Neural cell (in vitro differentiated cells): ENCODE results near the gene HLA-F. TPM values are rescaled to one million over a fixed set of nuclear protein-coding genes. Genes with fewer than 3 reads are reported as not detected.

Source experiments
- H2AFZ ChIP-seq: fragments of 200-600, 300-800 bp; sonication (generic), shearing (Covaris generic); 2 replicates; pipeline ENCODE4 v1.6.0; 2014; ENCODE audit warnings: low read depth, mild to moderate bottlenecking, antibody characterized with exemption, low read length, moderate library complexity
- H3F3A ChIP-seq: fragments of 200-600 bp; shearing (Covaris generic); 2 replicates; pipeline ENCODE4 v1.6.1; 2016; ENCODE audit warnings: mild to moderate bottlenecking, moderate library complexity, mixed read lengths, antibody characterized with exemption, low read length; ENCODE audit not compliant: insufficient read depth, poor library complexity, severe bottlenecking
- H3K27ac ChIP-seq: fragments of 200-600, 300-800 bp; sonication (generic), shearing (Covaris generic); 2 replicates; pipeline ENCODE4 v1.5.1; 2014; ENCODE audit warnings: mild to moderate bottlenecking, low read length, moderate library complexity
- H3K27me3 ChIP-seq: fragments of 300-800, 200-600 bp; sonication (generic), shearing (Covaris generic); 2 replicates; pipeline ENCODE4 v1.6.0; 2014; ENCODE audit warnings: mild to moderate bottlenecking, low read depth, low read length, moderate library complexity; ENCODE audit not compliant: insufficient read depth
- H3K36me3 ChIP-seq: fragments of 300-800, 200-600 bp; sonication (generic), shearing (Covaris generic); 2 replicates; pipeline ENCODE4 v1.5.1; 2014; ENCODE audit warnings: mild to moderate bottlenecking, antibody characterized with exemption, low read length, moderate library complexity; ENCODE audit not compliant: insufficient read depth
- H3K4me2 ChIP-seq: fragments of 300-800, 200-600 bp; sonication (generic), shearing (Covaris generic); 2 replicates; pipeline ENCODE4 v1.6.0; 2014; ENCODE audit warnings: mild to moderate bottlenecking, low read length
- H3K4me3 ChIP-seq: fragments of 300-800, 200-600 bp; sonication (generic), shearing (Covaris generic); 2 replicates; pipeline ENCODE4 v1.5.1; 2014; ENCODE audit warnings: mild to moderate bottlenecking, low read length, moderate library complexity
- H3K79me2 ChIP-seq: fragments of 200-600 bp; shearing (Covaris generic); replicated peaks from 2 replicates; pipeline ENCODE4 v1.6.0; 2014; ENCODE audit warnings: mild to moderate bottlenecking, low read length, moderate library complexity; ENCODE audit not compliant: insufficient read depth
- H3K9ac ChIP-seq: fragments of 300-800, 200-600 bp; sonication (generic), shearing (Covaris generic); 2 replicates; pipeline ENCODE4 v1.6.1; 2016; ENCODE audit warnings: mild to moderate bottlenecking, low read length, mixed read lengths
- H3K9me2 ChIP-seq: fragments of 200-600 bp; shearing (Covaris generic); 2 replicates; pipeline ENCODE4 v1.6.1; 2016; ENCODE audit warnings: mild to moderate bottlenecking, low read length, mixed read lengths; ENCODE audit not compliant: insufficient read depth
- H3K9me3 ChIP-seq: fragments of 200-600, 300-800 bp; sonication (generic), shearing (Covaris generic); 2 replicates; pipeline ENCODE4 v1.6.1; 2016; ENCODE audit warnings: mild to moderate bottlenecking, mixed run types, low read length, moderate library complexity, mixed read lengths
- H4K20me1 ChIP-seq: fragments of 200-600 bp; shearing (Covaris generic); 2 replicates; pipeline ENCODE4 v1.6.1; 2016; ENCODE audit warnings: mild to moderate bottlenecking, mixed run types; ENCODE audit not compliant: insufficient read depth
- CTCF ChIP-seq: fragments of 450-650 bp; IDR thresholded peaks from 2 replicates; pipeline ENCODE4 v1.5.1; 2014; ENCODE audit warnings: antibody characterized with exemption, mild to moderate bottlenecking, moderate library complexity; ENCODE audit not compliant: poor library complexity, severe bottlenecking
- EP300 ChIP-seq: fragments of 450-650 bp; conservative IDR thresholded peaks from 2 replicates; pipeline ENCODE4 v1.6.1; 2014; ENCODE audit warnings: antibody characterized with exemption, mild to moderate bottlenecking, moderate library complexity; ENCODE audit not compliant: poor library complexity, severe bottlenecking
- EZH2 ChIP-seq: fragments of 200-600, 300-800 bp; shearing (Covaris generic), sonication (generic); IDR thresholded peaks from 2 replicates; pipeline ENCODE4 v1.6.1; 2014; ENCODE audit warnings: antibody characterized with exemption, low read length, borderline replicate concordance, mild to moderate bottlenecking; ENCODE audit not compliant: insufficient read depth, poor library complexity, severe bottlenecking
- MXI1 ChIP-seq: fragments of 450-650 bp; conservative IDR thresholded peaks from 2 replicates; pipeline ENCODE4 v1.6.1; 2014; ENCODE audit warnings: antibody characterized with exemption, mild to moderate bottlenecking; ENCODE audit not compliant: poor library complexity, severe bottlenecking
- POLR2AphosphoS5 ChIP-seq: IDR thresholded peaks from 2 replicates; pipeline ENCODE4 v1.6.1; 2012
- RAD21 ChIP-seq: fragments of 450-650 bp; conservative IDR thresholded peaks from 2 replicates; pipeline ENCODE4 v1.6.1; 2014; ENCODE audit warnings: antibody characterized with exemption, mild to moderate bottlenecking, moderate library complexity
- REST ChIP-seq: IDR thresholded peaks from 2 replicates; pipeline ENCODE4 v1.6.1; 2012; ENCODE audit warnings: borderline replicate concordance
- SMC3 ChIP-seq: fragments of 450-650 bp; conservative IDR thresholded peaks from 2 replicates; pipeline ENCODE4 v1.6.1; 2014; ENCODE audit warnings: antibody characterized with exemption, mild to moderate bottlenecking, moderate library complexity; ENCODE audit not compliant: poor library complexity
- TAF1 ChIP-seq: IDR thresholded peaks from 2 replicates; pipeline ENCODE4 v1.6.1; 2012; ENCODE audit warnings: low read depth
- polyA plus RNA-seq: library from polyadenylated mRNA; depleted of rRNA; stranded (reverse); fragments of >200 nt; gene quantifications from 2 replicates; pipeline ENCODE4 v1.2.3, GENCODE V29; 2014

The HLA-F gene
- polyA plus RNA-seq, 1 donor from 2014 or later = not detected

GRCh38 chr6:29739136-29739881, 16.1 kb downstream of the HLA-F start:
- no peaks in the 10 kb centered on the region for H3K9me3 ChIP-seq
- H3K9ac ChIP-seq = no peak overlapping the region
- no peaks in the 10 kb centered on the region for H3F3A ChIP-seq
- no peaks in the 10 kb centered on the region for H3K9me2 ChIP-seq
- no peak overlapping the region for H3K27ac ChIP-seq
- H3K79me2 ChIP-seq = no peaks in the 10 kb centered on the region
- H4K20me1 ChIP-seq = no peaks in the 10 kb centered on the region
- no peak overlapping the region for H3K4me2 ChIP-seq
- no peak overlapping the region for H3K4me3 ChIP-seq
- no peaks in the 10 kb centered on the region for H3K36me3 ChIP-seq
- TF ChIP-seq REST = no peak
- TF ChIP-seq SMC3 = no peak
- no peak for TF ChIP-seq POLR2AphosphoS5
- no peak for TF ChIP-seq EP300
- TF ChIP-seq TAF1 = no peak
- no peak for TF ChIP-seq CTCF
- TF ChIP-seq EZH2 = no peak
- no peak for TF ChIP-seq MXI1
- no peak for TF ChIP-seq RAD21
- no peaks in the 10 kb centered on the region for H3K27me3 ChIP-seq
- no peak overlapping the region for H2AFZ ChIP-seq

DNA sequence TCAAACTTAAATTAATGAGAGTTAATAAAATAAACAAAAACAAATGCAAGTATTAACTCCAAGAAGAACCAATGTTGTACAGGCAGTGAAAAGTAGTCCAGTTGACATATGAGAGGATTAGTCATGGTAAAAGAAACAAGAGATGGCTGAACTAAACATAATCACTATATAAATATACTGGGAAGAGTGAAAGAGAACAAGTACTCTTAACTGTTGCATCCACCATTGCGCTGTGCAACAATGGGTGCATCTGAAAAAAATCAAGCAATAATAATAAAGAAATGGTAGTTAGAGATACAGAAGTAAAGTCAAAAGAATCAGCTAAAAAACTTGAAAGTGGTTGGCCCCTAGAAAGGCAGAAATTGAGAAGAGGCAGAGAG, 16.6 kb downstream of the HLA-F start:
- Histone ChIP-seq H3K27me3 (no peaks in the 10 kb centered on the region), H3K9ac (no peak overlapping the region), H3K4me2 (no peak overlapping the region), H3K4me3 (no peak overlapping the region), H3K36me3 (no peaks in the 10 kb centered on the region), H3K9me2 (no peaks in the 10 kb centered on the region), H4K20me1 (no peaks in the 10 kb centered on the region), H2AFZ (no peak overlapping the region), H3K27ac (no peak overlapping the region), H3K79me2 (no peaks in the 10 kb centered on the region), H3F3A (no peaks in the 10 kb centered on the region), H3K9me3 (no peaks in the 10 kb centered on the region)
- TF ChIP-seq TAF1 (no peak), MXI1 (no peak), SMC3 (no peak), RAD21 (no peak), EP300 (no peak), POLR2AphosphoS5 (no peak), REST (no peak), EZH2 (no peak), CTCF (no peak)
